CD4-positive, alpha-beta T cell treated with Interleukin-17A for 1 hour (primary cell): ENCODE results near the gene ITPR2.
"Not testable (repeated sequence)": the region's sequence is repeated elsewhere in the genome, so short reads cannot be mapped to it uniquely, and the experiment has no call there.

Experiments used
- DNase-seq: peaks from one replicate; pipeline ENCODE4 v3.0.0-alpha.2; 2020

Gene ITPR2

DNA sequence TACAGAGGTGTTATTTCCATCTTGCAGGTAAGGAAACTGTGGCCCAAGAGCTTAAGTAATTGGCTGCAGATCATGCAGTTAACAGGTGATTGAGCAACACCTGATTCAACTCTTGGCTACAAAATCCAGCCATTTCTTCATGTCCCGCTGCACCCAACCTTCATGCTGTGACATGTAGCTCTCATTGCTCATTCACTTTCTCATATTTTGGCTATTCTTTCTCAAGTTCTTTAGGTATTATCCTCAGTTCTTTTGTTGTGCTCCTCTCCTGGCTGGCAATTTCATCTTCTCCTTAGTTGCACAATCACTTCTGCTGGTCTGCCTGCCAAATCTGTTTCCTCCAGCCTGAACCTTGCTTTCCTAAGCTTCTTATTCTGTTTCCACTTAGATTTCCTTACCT lies 336.8 kb downstream of the ITPR2 start:
- no peak for DNase-seq

DNA sequence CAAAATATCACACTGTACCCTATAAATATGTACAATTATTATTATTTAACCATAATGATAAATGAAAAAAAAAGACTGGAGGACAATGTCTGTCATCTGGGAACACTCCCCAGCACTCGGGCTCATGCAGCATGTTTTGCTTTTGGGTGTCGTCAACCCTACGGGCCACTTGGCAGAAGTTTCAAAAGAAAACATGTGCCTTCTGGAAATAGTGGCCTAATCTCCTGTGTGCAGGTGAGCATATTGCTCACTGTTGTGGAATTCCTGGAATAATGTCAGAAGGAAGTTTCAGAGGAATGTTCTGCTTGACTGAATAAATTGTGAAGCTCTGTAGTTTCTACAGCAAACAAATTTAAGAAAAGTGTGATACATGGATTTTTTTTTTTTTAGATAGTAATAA lies 339.3 kb downstream of the ITPR2 start:
- no peak for DNase-seq

DNA sequence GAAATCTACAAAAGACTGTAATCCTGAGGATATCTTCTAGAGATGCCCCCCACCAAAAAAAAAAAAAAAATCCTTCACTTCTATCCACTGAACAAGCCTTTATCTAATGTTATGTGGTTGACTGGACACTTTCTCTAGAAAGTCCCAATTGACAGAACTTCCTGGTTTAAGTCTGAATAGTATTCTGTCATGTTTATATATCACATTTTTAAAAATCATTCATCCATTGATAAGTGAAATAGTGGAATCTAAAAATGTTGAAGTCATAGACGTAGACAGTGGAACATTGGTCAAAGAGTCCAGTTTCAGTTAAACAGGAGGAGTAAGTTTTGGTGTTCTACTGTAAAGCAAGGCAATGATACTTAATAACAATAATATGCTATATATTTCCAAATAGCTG lies 340.6 kb downstream of the ITPR2 start:
- DNase-seq: no peak

DNA sequence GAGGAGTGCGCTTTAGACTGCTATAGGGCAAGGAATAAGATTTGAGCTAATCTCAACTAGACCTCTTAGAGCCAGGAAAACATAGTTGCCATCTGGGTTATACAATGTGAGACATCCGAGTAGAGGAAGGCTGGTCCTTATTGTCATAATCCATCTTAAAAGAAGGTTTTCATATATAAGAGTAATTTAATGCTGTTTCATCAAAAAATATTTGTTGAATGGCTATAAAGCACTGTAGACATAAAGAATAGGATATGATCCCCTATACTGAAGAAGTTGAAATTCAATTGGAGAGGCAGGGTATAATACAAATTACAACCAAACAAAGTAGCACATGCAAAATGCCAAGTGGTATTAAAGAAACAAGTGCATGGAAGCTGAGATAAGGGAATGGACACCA lies 343.1 kb downstream of the ITPR2 start:
- DNase-seq: no peak

DNA sequence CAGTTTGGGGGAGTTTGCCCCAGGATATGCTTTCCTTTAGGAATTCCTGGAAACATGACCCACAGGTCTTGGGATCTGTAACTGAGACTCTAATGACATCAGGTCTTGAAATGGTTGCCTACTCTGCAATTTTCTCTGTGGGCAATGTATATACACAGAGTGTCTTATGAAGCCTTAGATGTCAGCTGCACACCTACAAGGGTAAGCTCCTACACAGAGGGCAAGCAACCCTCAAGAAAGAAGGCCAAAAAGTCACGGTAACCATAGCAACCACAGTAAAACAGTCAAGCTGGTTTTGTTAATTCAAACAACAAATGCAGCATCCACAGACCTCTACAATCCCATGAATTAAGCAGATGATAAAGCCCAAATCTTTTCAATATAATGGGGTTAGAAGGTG lies 344.6 kb downstream of the ITPR2 start:
- DNase-seq: no peak

DNA sequence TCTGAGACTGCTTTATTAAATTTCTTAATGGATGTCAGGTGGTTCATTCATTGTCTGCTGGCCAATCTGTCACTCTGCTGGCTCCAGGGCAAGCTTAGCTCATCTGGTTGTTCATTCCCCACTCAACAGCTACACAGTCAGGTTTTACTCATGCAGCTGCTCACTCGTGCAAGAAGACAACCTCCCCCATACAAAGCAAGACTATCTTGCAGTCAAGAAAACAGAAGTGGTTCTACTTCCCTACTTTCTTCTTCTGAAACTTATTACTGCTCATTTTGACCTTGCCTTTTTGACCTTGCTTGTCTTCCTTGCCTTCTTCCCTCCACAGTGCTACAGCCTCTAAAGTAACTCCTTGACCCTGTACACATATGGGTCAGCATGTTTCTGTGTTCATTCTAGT lies 359.7 kb downstream of the ITPR2 start:
- DNase-seq: no peak

DNA sequence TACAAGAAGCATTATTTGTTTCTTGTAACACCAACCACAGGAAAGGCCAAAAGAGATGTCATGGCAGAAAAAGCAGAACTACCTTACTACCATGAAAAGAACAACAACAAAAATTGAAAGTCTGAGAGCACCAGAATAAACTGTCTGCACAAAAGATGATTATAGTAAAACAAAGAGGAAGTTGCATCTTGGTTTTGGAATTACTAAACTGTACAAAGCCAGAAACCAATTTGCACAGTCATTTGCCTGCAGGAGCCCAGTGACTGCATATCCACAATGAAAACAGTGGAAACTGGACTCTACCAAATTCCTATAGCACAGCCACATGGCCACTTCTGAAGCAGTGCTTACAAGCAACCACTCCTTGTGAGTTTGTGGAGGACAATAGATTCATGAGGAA lies 361.4 kb downstream of the ITPR2 start:
- DNase-seq: peak; percentile 3

DNA sequence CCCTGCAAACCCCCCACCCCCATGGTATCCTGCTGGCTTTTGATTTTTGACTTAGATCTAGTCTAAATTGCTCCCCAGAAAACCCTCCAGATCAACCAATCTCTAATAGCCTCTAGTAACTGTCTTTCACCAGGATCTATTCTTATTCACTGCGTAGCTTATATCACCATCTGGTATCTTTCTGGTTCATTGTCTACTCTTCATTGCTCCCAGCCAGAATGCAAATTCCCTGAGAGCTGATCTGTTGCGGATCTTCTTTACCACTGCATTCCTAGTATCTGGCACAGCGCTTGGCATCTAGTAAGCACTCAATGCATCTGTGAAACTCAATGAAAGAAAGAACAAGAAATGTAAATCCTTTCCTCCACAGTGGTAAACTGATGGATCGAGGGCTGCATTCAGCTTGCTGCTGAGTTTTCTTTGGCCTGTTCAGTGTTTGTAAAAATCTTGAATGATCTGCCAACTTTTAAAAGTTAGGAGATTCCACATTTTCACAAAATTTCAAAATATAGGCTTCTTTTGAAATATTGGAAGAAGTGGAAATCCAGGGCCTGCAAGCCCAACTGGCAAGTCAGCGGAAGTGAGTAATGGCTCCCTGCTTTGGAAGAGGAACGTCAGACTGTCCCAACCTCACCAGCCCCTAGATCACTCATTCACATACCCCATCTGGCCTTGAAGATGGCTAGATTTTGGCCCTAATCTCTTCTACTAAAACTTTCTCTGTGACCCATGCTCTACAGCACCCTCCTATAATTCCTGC lies 363.4 kb downstream of the ITPR2 start:
- DNase-seq: no peak

DNA sequence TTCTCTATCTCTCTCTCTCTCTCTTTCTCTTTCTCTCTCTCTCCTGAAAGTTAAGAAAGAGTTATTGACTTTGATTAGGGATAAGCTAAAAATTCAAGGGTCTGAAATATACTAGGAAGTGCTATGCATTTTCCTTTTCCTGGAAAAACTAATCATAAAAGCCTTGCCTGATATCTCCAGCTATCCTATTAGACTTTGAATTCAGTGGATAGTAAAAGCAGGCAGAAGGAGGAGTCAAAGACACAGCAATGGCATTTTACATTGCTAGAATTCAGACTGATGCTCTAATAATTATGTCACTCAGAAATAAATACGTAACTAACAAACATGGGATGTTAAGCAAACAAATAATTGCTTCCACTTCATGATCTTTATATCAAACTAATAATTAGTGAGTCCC lies 365.6 kb downstream of the ITPR2 start:
- DNase-seq: no peak

DNA sequence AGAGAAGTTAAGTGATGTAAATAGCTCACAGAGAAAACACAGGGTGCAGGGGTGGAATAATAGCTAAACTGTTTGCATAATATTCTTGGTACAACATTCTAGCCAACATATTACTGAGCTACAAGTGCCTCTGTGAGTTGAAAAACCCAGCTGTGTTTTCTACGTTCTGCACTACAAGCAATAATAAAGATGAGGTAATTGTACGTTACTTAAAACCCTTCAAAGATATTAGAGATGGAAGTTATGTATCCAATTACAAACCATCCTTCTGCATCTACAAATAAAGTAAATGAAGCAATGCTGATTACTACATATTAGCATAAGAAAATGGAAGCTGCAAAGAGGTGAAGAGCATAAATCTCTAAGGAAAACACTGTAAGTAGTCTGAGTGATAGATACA lies 366.3 kb downstream of the ITPR2 start:
- DNase-seq: no peak

DNA sequence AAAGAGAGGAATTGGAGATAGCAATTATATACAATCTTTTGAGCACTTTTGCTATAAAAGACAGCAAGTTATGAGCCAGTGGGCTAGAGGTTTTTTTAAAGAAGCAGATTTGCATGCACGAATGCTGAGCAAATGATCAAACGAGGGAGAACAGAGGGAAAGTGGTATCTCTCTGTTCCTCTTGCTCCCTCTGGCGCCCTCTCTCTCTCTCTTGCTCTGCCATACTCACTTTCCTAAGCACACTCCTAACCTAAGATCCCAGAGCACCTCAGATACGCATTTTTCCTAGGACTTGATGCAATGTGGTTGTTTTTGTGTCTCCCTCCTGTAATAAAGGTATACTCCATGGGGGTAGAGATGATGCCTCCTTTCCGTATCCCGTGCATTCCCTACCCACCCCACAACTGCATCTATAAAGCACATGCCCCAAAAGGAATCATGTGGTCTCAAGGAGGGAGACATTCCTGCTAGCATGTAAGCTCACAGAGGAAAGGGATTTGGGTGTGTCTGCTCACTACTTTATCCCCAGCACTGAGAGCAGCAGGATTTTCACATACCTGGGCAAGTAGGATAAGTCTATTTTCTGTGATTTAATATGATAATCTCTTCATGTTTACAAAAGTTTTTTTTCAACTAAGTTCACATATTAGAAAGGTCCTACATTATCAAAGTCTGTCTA lies 367.4 kb downstream of the ITPR2 start:
- DNase-seq: no peak

DNA sequence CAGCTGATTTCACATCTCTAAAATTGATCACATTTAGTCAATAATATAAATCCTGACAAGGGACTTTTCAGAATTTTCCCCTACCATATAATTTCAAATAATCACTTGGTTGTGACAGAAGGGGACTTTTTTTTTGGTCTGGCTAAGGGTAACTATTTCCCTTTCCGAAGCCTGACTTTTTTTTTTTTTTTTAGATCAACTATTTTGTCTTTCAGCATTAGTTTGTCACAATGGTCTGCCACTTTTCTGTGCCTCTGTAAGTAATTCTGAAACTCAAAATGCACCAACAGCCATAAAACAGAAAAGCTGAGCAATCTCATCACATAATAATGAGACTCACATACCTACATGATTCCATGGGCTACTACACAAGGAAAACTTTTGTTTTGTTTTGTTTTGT lies 371.2 kb downstream of the ITPR2 start:
- DNase-seq: no peak

DNA sequence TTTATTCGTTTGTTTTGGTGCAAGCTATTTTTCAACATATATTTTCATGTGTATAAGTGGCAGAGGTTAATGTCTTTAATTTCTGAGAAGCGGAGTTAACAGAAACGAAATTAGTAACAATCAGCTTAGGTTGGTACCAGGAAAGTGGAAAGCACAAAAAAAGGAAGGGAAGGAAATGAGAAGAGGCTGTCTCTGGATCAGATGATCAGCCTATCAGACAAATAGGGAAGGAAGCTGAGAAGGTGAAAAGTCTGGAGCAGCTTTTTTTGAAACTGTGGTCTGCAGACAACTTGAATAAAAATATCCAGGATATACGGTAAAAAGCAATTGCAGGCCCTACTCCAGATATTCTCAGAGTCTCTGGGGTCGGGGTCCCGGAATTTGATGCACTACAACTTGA lies 372.6 kb downstream of the ITPR2 start:
- DNase-seq: no peak

DNA sequence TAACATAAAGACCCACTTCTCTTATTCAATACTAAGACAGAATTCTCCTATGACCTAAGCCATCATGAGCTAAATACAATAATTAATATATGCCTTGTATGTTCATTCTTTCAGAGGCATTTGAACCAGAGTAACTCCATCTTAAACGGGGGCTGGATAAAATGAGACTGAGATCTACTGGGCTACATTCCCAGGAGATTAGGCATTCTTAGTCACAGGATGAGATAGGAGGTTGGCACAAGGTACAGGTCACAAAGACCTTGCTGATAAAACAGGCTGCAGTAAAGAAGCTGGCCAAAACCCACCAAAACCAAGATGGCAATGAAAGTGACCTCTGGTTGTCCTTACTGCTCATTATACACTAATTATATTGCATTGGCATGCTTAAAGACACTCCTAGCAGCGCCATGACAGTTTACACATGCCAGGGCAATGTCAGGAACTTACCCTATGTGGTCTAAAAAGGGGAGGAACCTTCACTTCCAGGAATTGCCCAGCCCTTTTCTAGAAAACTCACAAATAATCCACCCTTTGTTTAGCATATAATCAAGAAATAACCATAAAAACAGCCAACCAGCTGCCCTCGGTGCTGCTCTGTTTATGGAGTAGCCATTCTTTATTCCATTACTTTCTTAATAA lies 376.9 kb downstream of the ITPR2 start:
- no peak for DNase-seq

DNA sequence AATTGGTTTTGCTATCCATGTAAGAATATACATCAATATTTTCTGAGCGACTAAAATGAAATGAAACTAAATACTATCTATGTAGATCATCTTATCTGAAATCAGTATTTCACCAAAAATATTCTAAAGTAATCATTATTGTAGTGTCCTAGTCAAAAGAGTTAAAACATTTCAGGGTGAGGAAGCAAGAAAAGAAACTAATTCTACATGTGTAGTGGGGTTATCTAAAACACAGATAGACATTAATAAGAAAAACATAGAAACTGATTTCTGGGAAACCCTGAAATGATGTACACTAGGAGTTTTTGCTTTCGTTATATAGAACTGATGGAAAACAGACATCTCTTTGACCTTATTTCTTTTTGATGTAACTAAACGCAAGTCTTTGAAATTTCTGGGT lies 379.7 kb downstream of the ITPR2 start:
- no peak for DNase-seq

DNA sequence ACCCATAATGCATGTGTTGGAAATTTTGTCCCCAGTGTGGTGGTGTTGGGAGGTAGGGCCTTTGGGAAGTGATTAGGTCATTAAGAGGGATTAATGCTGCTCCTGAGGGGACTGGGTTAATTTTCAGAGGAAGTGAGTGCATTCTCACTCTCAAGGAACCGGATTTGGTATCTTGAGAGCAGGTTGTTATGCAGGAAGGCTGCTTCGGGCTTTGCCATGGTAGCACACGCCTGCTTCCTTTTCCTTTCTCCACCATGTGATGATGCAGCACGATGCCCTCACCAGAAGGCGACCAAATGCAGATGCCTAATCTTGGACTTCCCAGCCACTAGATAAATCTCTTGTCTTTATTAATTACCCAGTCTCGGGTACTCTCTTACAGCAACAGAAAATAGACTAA lies 380.5 kb downstream of the ITPR2 start:
- DNase-seq: no peak

DNA sequence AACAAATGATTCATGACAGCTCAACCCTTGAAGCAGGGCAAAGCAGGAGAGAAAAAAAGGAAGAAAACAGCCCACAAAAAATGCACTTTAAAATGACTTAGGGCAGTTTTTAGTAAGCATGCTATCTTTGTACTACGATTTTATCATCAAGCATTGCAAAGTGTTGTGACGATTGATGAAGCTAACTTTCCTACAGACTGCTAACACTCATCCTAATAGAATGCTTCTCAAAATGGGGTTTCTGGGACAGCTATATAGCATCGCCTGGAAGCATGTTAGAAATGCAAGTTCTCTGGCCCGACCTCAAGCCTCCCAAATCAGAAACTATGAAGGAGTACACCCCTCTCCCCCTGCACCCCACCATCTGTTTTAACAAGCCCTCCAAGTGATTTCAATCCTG lies 381.2 kb downstream of the ITPR2 start:
- DNase-seq: no peak

DNA sequence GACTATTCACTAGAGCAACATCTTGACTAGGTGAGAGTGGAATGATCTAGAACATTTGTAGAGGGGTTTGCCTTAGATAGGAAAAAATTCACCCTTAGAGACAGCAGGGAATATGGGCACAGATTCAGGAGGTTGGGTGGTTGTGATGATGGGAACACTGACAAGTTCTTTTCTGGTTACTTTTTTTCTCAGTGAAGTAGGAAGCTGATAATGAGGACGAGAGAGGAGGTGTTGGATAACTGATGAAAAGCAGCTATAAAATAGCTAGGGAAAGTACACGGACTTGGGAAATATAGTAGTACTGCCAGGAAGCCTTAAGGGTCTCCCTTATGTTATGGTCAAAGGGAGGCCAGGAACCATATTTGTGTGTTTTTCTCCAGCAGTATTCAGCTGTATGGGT lies 387.1 kb downstream of the ITPR2 start:
- no peak for DNase-seq

DNA sequence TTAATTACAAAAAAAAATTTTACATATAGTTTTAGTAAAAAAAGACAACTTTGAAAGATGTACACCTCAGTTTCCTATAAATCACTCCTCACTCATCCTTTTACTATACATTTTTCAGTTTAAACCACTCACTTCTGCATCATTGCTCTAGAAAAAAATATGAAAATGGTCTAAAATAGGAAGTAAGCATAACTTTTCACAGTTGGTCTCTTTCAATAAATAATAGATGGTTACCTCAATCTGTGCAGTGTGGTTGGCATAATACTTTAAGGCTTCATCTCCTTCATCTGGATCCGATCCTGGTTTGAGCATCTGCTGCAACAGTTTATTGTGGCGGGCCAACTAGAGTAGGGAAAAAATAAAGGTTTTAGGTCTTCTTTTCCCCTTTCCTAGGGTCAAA lies 389.7 kb downstream of the ITPR2 start:
- DNase-seq: no peak

DNA sequence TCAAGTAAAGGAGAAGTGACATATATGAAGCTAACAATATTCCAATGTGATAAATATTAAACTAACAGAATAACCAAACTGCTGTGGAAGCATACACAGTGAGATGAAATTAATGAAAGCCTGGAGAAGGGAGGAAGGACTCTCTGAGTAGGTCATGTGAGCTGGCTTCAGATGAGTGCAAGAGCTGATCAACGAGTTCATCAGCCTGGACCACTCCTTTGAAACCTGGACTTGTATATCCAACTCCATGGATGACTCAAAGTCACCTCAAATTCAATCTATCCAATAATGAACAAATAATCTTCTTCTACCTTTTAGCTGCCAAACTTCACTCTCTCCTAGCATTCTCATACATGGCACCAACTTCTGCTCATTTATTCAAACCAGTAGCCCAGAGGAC lies 391.6 kb downstream of the ITPR2 start:
- no peak for DNase-seq

DNA sequence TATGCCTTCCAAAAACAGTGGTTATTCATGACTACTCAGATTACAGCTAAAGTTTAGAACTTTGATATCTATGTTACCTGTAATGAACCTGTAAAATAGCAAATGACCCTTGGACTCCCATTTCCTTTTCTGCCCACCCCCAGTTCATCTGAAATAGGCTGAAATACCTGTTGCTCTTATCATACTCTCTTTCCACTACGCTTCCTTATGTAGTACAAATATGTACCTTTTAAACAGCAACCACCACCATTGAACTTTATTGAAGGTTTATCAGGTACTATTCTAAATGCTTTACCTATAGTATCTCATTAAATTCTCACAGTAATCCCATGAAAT lies 398.0 kb downstream of the ITPR2 start:
- DNase-seq: no peak

DNA sequence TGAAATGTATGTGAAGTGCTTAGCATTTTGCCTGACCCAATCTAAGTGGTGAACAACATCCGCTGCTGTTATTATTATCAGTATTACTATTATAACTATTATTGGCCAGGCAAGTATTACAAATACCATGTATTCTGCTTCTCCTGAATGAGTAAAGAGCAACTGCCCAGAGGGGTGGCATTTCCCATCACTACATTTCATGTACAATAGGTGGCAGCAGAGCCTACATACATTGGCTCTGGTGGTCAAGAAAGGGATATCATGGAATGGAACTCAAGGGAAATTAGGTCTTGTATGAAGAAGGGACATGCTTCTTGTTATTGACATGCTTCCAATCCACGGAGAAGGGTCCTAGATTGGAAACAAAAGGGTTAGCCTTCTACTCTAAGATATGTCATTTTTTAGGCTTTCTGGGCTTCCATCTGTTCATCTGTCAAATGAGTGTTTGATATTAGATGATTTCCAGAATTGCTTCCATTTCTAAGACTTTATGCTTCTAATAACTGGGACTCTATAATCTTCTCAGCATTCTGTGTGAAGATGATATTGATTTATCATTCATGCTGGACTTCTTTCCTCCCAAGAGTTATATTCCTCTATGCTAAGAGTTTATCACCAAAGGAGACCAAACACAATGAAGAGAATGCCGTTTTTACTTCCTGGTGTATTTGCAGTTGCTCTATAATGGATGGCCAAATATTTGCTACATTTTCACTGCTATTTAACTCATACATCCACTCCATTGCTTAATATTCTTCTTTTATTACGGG lies 398.5 kb downstream of the ITPR2 start:
- DNase-seq: peak; percentile 2

DNA sequence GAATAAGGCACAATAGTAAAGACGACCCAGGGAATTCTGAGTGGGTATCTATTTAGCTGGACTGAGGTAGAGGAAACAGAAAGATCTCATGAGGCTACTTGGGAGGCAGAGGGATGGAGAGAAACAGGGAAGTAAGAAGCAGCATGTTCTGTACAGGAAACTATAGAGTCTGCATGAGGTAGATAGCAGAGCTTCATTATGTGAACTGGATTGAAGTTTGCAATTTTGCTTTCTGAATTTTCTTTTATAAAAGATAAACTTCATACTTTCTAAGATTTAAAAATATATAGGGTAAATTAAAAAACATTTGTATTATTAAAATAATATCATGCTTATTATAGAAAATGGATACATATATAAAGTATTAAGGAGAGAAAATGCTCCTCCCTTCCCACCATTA lies 399.3 kb downstream of the ITPR2 start:
- DNase-seq: not testable (repeated sequence)

DNA sequence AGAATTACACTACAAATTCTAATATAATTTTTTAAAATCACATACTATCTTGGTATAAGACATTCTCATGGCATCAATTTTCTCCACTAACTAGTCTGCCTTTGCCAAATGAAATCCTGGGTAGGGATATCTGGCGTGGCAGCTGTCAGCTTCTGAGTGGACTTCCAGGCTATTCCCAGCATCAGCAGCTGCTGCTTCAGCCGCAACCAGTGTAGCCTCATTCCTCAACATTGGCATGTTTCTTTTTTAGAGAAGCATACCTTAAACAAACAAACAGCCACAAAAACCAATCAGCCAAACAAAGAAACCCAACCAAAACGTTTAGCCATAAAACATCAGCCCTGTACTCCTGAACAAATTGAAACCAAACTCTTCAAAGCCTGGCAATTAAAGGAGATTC lies 401.8 kb downstream of the ITPR2 start:
- no peak for DNase-seq
